Liver (tissue), 9 donors: Measurements from ENCODE around the gene ADAMTS4. TPM values are rescaled to one million over a fixed set of nuclear protein-coding genes. Genes with fewer than 3 reads are reported as not detected.

Source experiments
- DNase-seq: peaks from one replicate; pipeline ENCODE4 v3.0.0-alpha.2; 2017; ENCODE audit warnings: low spot score
- H3K27ac ChIP-seq, 2 donors: one replicate each; pipeline ENCODE4 v1.7.0; 2013; ENCODE audit warnings: inconsistent platforms in 2 of 2, low read length in 2 of 2, control low read depth in 1 of 2, low read depth in 1 of 2, mild to moderate bottlenecking in 1 of 2
- H3K27me3 ChIP-seq, 4 donors: one replicate each; pipeline versions ENCODE4 v1.6.1 to v1.7.0; 2013; ENCODE audit warnings: low read length in 3 of 4, inconsistent platforms in 1 of 4, mild to moderate bottlenecking in 1 of 4, moderate library complexity in 1 of 4; ENCODE audit not compliant: control insufficient read depth in 4 of 4, insufficient read depth in 4 of 4
- H3K36me3 ChIP-seq, 4 donors: one replicate each; pipeline versions ENCODE4 v1.6.1 to v1.7.0; 2013; ENCODE audit warnings: low read length in 3 of 4, mild to moderate bottlenecking in 3 of 4, low read depth in 1 of 4, moderate library complexity in 1 of 4; ENCODE audit not compliant: control insufficient read depth in 4 of 4, insufficient read depth in 3 of 4
- H3K4me1 ChIP-seq, 4 donors: one replicate each; pipeline versions ENCODE4 v1.6.1 to v1.7.0; 2013; ENCODE audit warnings: low read length in 3 of 4, mild to moderate bottlenecking in 3 of 4, moderate library complexity in 1 of 4; ENCODE audit not compliant: control insufficient read depth in 4 of 4, insufficient read depth in 4 of 4
- H3K4me3 ChIP-seq, 3 donors: one replicate each; pipeline versions ENCODE4 v1.6.1 to v1.7.0; 2013; ENCODE audit warnings: low read length in 3 of 3, control low read depth in 1 of 3, low read depth in 1 of 3, mild to moderate bottlenecking in 1 of 3
- H3K9ac ChIP-seq, 2 donors: one replicate each; pipeline ENCODE4 v1.7.0; 2013; ENCODE audit warnings: low read length in 2 of 2, mild to moderate bottlenecking in 2 of 2, moderate library complexity in 2 of 2, control low read depth in 1 of 2, low read depth in 1 of 2
- H3K9me3 ChIP-seq, 4 donors: one replicate each; pipeline versions ENCODE4 v1.6.1 to v1.7.0; 2013; ENCODE audit warnings: low read length in 3 of 4; ENCODE audit not compliant: control insufficient read depth in 4 of 4
- ATF3 ChIP-seq: IDR thresholded peaks from 2 replicates; pipeline ENCODE4 v1.6.1; 2016; ENCODE audit warnings: antibody characterized with exemption
- CTCF ChIP-seq: fragments of 150-350 bp; IDR thresholded peaks from 2 replicates; pipeline ENCODE4 v1.5.1; 2017; ENCODE audit warnings: improper control_type of control experiment, low read depth, low read length; ENCODE audit not compliant: missing input control
- EGR1 ChIP-seq, 2 donors: IDR thresholded peaks; 2 replicates each; pipeline ENCODE4 v1.6.1; 2016 to 2018; ENCODE audit warnings: antibody characterized with exemption in 2 of 2, low read depth in 2 of 2
- FOXA1 ChIP-seq: IDR thresholded peaks from 2 replicates; pipeline ENCODE4 v1.6.1; 2016; ENCODE audit warnings: antibody characterized with exemption
- FOXA2 ChIP-seq: IDR thresholded peaks from 2 replicates; pipeline ENCODE4 v1.6.1; 2016; ENCODE audit warnings: antibody characterized with exemption
- GABPA ChIP-seq, 2 donors: IDR thresholded peaks in 1 of 2; conservative IDR thresholded peaks in 1 of 2; 2 replicates each; pipeline ENCODE4 v1.6.1; 2016; ENCODE audit warnings: antibody characterized with exemption in 2 of 2, mild to moderate bottlenecking in 1 of 2, moderate library complexity in 1 of 2
- HNF4A ChIP-seq, 2 donors: conservative IDR thresholded peaks; 2 replicates each; pipeline ENCODE4 v1.6.1; 2016; ENCODE audit warnings: antibody characterized with exemption in 2 of 2, mild to moderate bottlenecking in 2 of 2
- HNF4G ChIP-seq: IDR thresholded peaks from 2 replicates; pipeline ENCODE4 v1.6.1; 2016; ENCODE audit warnings: antibody characterized with exemption
- JUND ChIP-seq, 2 donors: IDR thresholded peaks; 2 replicates each; pipeline ENCODE4 v1.6.1; 2016; ENCODE audit warnings: antibody characterized with exemption in 2 of 2
- MAX ChIP-seq: IDR thresholded peaks from 2 replicates; pipeline ENCODE4 v1.6.1; 2016; ENCODE audit warnings: antibody characterized with exemption
- NR2F2 ChIP-seq: IDR thresholded peaks from 2 replicates; pipeline ENCODE4 v1.6.1; 2016; ENCODE audit warnings: antibody characterized with exemption
- RAD21 ChIP-seq, 2 donors: IDR thresholded peaks; 2 replicates each; pipeline ENCODE4 v1.6.1; 2016; ENCODE audit warnings: antibody characterized with exemption in 2 of 2, mild to moderate bottlenecking in 2 of 2
- REST ChIP-seq: IDR thresholded peaks from 2 replicates; pipeline ENCODE4 v1.6.1; 2016; ENCODE audit warnings: antibody characterized with exemption, mild to moderate bottlenecking
- RXRA ChIP-seq, 2 donors: IDR thresholded peaks; 2 replicates each; pipeline ENCODE4 v1.6.1; 2017 to 2018; ENCODE audit warnings: antibody characterized with exemption in 2 of 2, mild to moderate bottlenecking in 1 of 2
- SP1 ChIP-seq: IDR thresholded peaks from 2 replicates; pipeline ENCODE4 v1.6.1; 2018; ENCODE audit warnings: antibody characterized with exemption, mild to moderate bottlenecking
- TAF1 ChIP-seq: conservative IDR thresholded peaks from 2 replicates; pipeline ENCODE4 v1.6.1; 2016; ENCODE audit warnings: antibody characterized with exemption, mild to moderate bottlenecking
- YY1 ChIP-seq: IDR thresholded peaks from 2 replicates; pipeline ENCODE4 v1.6.1; 2016; ENCODE audit warnings: antibody characterized with exemption, mild to moderate bottlenecking
- ZBTB33 ChIP-seq: IDR thresholded peaks from 2 replicates; pipeline ENCODE4 v1.6.1; 2016; ENCODE audit warnings: antibody characterized with exemption
- WGBS: extraction: QIAGEN DNeasy Blood & Tissue Kit; methylation state at CpG from one replicate; pipeline ENCODE4 v1.1.7; 2013; 5-methylcytosine and 5-hydroxymethylcytosine counted together
- polyA plus RNA-seq, 2 donors: library from polyadenylated mRNA; stranded (reverse) in 1 of 2; unstranded in 1 of 2; fragments of 200-250 nt in 1 of 2; fragments of >200 nt in 1 of 2; fragmentation: Nextera tagmentation in 1 of 2; extraction: Ambion mirVana in 1 of 2; gene quantifications; one replicate each; pipeline versions ENCODE4 v1.2.1 to v1.2.3, GENCODE V29; 2013 to 2015
- total RNA-seq, 2 donors: library from RNA; depleted of rRNA; stranded (reverse); fragments of >200 nt; gene quantifications; one replicate each; pipeline ENCODE4 v1.2.3, GENCODE V29; 2014
- donor health status: healthy.
- donor health status: healthy.
- donor health status: healthy.
- donor health status: healthy.
- donor health status: healthy.

Gene ADAMTS4
- total and polyA plus RNA-seq, 4 donors = 0.21 to 2.2 (median 0.38) TPM

GRCh38 chr1:161244888-161245287 is 46.0 kb upstream of the ADAMTS4 start (continued):
- TF ChIP-seq FOXA2 = peak; percentile 57

- Histone ChIP-seq H3K9ac (no peak overlapping the region), H3K4me1 (peaks cover 0 to 15% (median 1%) of the 10 kb centered on the region in 4 donors), H3K9me3 (no peaks in the 10 kb centered on the region), H3K27ac (no peak overlapping the region), H3K36me3 (no peaks in the 10 kb centered on the region), H3K27me3 (no peaks in the 10 kb centered on the region), H3K4me3 (no peak overlapping the region)
- 83% methylated on average over 2 of the region's 2 CpGs for WGBS
- DNase-seq = no peak
- TF ChIP-seq HNF4G (no peak), FOXA1 (no peak), HNF4A (conservative IDR thresholded peaks at IDR 0.05) (no peak), ATF3 (no peak), TAF1 (no peak), SP1 (no peak), REST (no peak)
Observed at GRCh38 chr1:161242313-161242712, 43.5 kb upstream of the ADAMTS4 start.

GRCh38 chr1:161241682-161242081 is 42.8 kb upstream of the ADAMTS4 start:
- Histone ChIP-seq H3K4me1 (peaks cover 0 to 18% (median 1%) of the 10 kb centered on the region in 4 donors), H3K27ac (no peak overlapping the region), H3K27me3 (no peaks in the 10 kb centered on the region), H3K36me3 (no peaks in the 10 kb centered on the region), H3K9ac (no peak overlapping the region), H3K9me3 (no peaks in the 10 kb centered on the region), H3K4me3 (no peak overlapping the region)
- no peak for DNase-seq
- TF ChIP-seq CTCF (no peak), MAX (no peak), ZBTB33 (no peak), EGR1 (IDR thresholded peaks at IDR 0.05; ENCODE audit: low read depth in 2 of 2) (no peak), RXRA (IDR thresholded peaks at IDR 0.05) (no peak), GABPA (IDR thresholded peaks at IDR 0.05 in 1 of 2, conservative IDR thresholded peaks at IDR 0.05 in 1 of 2) (no peak), TAF1 (no peak), FOXA1 (no peak), YY1 (no peak), REST (no peak), SP1 (no peak), ATF3 (no peak), JUND (IDR thresholded peaks at IDR 0.05) (no peak), NR2F2 (no peak), HNF4A (conservative IDR thresholded peaks at IDR 0.05) (no peak), RAD21 (IDR thresholded peaks at IDR 0.05) (no peak), HNF4G (no peak), FOXA2 (no peak)
- WGBS = 83% methylated on average over 3 of the region's 3 CpGs
